ENCODE results near the gene CALN1.
"Not testable (repeated sequence)": the region's sequence is repeated elsewhere in the genome, so short reads cannot be mapped to it uniquely, and the experiment has no call there.

Gene CALN1

GRCh38 chr7:72386118-72386517 is 26.0 kb downstream of the CALN1 start:
- no peaks in the 10 kb centered on the region for H3K36me3 Mint-ChIP-seq (ENCODE audit: low read depth)

GRCh38 chr7:72362246-72362645 is 49.9 kb downstream of the CALN1 start:
- no peak for TF ChIP-seq CTCF (IDR thresholded peaks at IDR 0.05)
- no peak overlapping the region for H3K27ac Mint-ChIP-seq
- peaks cover 3% of the 10 kb centered on the region for H3K27me3 Mint-ChIP-seq (ENCODE audit: low read depth, poor library complexity)
- H3K9me3 Mint-ChIP-seq, result no peaks in the 10 kb centered on the region
- H3K36me3 Mint-ChIP-seq (ENCODE audit: low read depth), result no peaks in the 10 kb centered on the region
- H3K4me1 Mint-ChIP-seq, result no peaks in the 10 kb centered on the region
- DNase-seq, result no peak
- no peak overlapping the region for H3K4me3 Mint-ChIP-seq

More at GRCh38 chr7:72386118-72386517, 26.0 kb downstream of the CALN1 start:
- Mint-ChIP-seq H3K27me3 (ENCODE audit: low read depth, poor library complexity) (peaks cover 16% of the 10 kb centered on the region), H3K4me3 (no peak overlapping the region), H3K27ac (no peak overlapping the region), H3K9me3 (peaks cover 17% of the 10 kb centered on the region), H3K4me1 (no peaks in the 10 kb centered on the region)
- DNase-seq, result no peak
- no peak for TF ChIP-seq CTCF (IDR thresholded peaks at IDR 0.05)

DNA sequence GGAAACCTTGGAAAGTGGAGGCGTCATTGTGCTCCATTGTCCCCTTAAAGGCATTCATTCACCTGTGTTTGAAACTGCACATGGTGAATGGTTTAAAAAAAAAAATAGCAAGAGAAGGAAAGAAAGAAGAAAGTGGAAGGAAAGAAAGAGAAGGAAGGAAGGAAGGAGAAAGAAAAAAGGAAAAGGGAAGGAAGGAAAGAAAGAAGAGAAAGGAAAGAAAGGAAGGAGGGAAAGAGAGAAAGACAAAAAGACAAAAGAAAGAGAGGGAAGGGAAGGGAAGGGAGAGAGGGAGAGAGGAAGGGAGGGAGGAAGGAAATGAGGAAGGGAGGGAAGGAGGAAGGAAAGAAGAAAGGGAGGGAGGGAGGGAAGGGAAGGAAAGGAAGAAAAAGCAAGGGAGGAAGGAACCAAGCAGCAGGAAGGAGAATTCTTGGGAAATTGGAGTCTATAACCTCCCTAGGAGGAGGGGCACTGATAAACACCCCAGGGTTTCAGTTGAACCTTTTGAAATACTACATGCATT is 66.9 kb downstream of the CALN1 start:
- peak overlapping the region; percentile 50 for H3K27ac Mint-ChIP-seq
- no peak for DNase-seq
- H3K4me1 Mint-ChIP-seq, result peaks cover 18% of the 10 kb centered on the region
- peaks cover 18% of the 10 kb centered on the region for H3K9me3 Mint-ChIP-seq
- no peak overlapping the region for H3K4me3 Mint-ChIP-seq
- H3K27me3 Mint-ChIP-seq (ENCODE audit: low read depth, poor library complexity), result peaks cover 5% of the 10 kb centered on the region
- TF ChIP-seq CTCF (IDR thresholded peaks at IDR 0.05), result no peak
- peaks cover 3% of the 10 kb centered on the region for H3K36me3 Mint-ChIP-seq (ENCODE audit: low read depth)

GRCh38 chr7:72343991-72344390 is 68.1 kb downstream of the CALN1 start:
- H3K4me1 Mint-ChIP-seq, result peaks cover 19% of the 10 kb centered on the region
- TF ChIP-seq CTCF (IDR thresholded peaks at IDR 0.05), result no peak
- no peak for DNase-seq
- no peak overlapping the region for H3K27ac Mint-ChIP-seq
- peaks cover 25% of the 10 kb centered on the region for H3K9me3 Mint-ChIP-seq
- H3K4me3 Mint-ChIP-seq, result no peak overlapping the region
- peaks cover 9% of the 10 kb centered on the region for H3K36me3 Mint-ChIP-seq (ENCODE audit: low read depth)
- H3K27me3 Mint-ChIP-seq (ENCODE audit: low read depth, poor library complexity), result peaks cover 12% of the 10 kb centered on the region

DNA sequence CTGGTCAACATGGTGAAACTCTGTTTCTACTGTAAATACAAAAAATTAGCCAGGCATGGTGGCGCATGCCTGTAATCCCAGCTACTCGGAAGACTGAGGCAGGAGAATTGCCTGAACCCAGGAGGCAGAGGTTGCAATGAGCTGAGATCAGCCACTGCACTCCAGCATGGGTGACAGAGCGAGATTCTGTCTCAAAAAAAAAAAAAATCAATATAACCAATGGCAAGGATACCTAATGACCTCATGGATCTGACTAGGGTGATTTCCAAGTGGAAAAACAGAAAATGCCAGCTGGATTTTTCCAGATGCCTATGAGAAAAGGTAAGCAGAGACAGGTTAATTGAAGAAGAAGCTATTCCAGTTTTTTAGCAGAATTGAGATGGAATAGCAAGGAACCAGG is 68.8 kb downstream of the CALN1 start:
- Mint-ChIP-seq H3K9me3 (peaks cover 21% of the 10 kb centered on the region), H3K4me1 (peaks cover 19% of the 10 kb centered on the region), H3K27me3 (ENCODE audit: low read depth, poor library complexity) (peaks cover 18% of the 10 kb centered on the region)
- DNase-seq; H3K27ac Mint-ChIP-seq; H3K36me3 Mint-ChIP-seq (ENCODE audit: low read depth); H3K4me3 Mint-ChIP-seq: not testable (repeated sequence)

DNA sequence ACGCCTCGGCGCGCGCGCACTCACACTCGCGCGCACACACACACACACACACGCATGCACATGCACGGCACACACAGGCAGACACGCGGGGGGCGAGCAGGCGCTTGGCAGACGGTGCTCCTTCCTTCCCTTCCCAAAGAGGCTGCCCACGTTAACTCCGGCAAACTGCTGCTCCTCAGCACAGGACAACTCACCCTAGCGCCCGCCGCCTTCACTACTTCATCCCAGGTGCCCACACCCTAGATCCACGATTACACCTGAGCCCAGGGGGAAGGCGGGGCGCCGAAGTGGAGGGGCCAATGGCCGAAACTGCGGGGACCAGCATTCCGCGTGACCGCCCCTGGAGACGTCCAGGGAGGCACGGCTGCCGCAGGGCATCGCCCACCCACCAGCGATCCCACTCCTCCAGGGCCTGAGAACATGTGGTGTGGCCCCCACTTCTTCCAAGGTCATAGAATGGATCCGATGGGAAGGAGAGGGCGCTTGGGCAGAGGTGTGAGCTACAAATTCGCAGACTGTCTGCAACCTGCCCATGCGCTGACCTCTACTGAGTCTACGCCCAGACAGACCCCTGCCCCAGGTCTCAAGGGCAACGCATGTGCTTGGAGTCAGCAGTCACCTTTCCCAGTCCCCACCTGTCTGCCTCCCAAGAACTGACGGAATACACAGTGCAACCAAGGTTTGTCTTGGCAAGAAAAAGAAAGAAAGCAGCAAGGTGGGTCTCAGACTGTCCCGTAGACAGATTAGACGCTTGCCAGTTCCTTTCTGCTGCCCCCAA is 74.6 kb downstream of the CALN1 start:
- peaks cover 28% of the 10 kb centered on the region for H3K9me3 Mint-ChIP-seq
- no peak for TF ChIP-seq CTCF (IDR thresholded peaks at IDR 0.05)
- H3K36me3 Mint-ChIP-seq (ENCODE audit: low read depth), result peaks cover 16% of the 10 kb centered on the region
- H3K27ac Mint-ChIP-seq, result no peak overlapping the region
- peaks cover 20% of the 10 kb centered on the region for H3K4me1 Mint-ChIP-seq
- no peak for DNase-seq
- peak overlapping the region; percentile 85 for H3K4me3 Mint-ChIP-seq
- H3K27me3 Mint-ChIP-seq (ENCODE audit: low read depth, poor library complexity), result peaks cover 54% of the 10 kb centered on the region
